ENCODE data around the gene CR2.

The CR2 gene

DNA sequence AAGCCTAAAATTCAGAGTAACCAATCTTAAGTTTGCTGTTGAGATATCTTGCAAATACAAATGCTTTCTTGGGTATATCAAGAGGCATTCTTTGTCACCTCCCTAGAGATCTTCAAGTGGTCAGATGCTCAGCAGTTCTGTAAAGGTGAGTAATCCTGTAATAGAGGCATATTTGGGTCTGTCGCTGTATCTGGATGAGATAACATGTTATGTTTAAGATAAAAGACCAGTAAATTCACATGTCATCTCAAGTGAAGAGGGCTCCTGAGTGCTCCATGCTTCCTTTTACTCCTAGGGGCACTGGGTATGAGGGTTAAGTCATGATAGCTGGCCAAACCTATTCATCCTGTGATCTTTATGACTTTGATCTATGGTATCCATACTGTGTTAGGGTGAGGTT is 7.5 kb downstream of the CR2 start:
- no peak for DNase-seq (ENCODE audit: low read depth, low spot score)
- in situ Hi-C loops (cut with HindIII; ENCODE audit: low sequenced_read_pairs) = no loop called here
- H3K4me3 ChIP-seq (ENCODE audit: low read depth, low read length) = no peak overlapping the region
- TF ChIP-seq, protein P1, sequence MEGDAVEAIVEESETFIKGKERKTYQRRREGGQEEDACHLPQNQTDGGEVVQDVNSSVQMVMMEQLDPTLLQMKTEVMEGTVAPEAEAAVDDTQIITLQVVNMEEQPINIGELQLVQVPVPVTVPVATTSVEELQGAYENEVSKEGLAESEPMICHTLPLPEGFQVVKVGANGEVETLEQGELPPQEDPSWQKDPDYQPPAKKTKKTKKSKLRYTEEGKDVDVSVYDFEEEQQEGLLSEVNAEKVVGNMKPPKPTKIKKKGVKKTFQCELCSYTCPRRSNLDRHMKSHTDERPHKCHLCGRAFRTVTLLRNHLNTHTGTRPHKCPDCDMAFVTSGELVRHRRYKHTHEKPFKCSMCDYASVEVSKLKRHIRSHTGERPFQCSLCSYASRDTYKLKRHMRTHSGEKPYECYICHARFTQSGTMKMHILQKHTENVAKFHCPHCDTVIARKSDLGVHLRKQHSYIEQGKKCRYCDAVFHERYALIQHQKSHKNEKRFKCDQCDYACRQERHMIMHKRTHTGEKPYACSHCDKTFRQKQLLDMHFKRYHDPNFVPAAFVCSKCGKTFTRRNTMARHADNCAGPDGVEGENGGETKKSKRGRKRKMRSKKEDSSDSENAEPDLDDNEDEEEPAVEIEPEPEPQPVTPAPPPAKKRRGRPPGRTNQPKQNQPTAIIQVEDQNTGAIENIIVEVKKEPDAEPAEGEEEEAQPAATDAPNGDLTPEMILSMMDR (IDR thresholded peaks at IDR 0.05; ENCODE audit: low read depth, low read length) = no peak

DNA sequence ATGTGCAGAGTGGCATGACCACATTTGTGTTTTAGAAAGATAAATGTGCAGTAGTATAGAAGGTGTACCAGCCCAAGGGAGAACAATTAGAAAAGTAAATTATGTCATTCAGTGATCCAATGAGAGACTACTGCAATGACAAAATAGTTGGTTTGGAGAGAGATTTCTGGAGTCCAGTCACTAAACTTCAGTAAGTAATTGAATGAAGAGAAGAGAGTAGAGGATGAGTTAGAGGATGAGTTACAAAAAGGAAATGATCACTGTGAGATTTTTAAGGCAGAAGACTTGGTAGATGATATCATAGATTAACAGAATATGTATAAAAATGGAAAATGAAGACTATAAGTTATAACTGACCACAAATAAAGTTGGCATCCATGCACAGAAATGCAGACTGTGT is 8.4 kb downstream of the CR2 start:
- in situ Hi-C loops (cut with HindIII; ENCODE audit: low sequenced_read_pairs) = no loop called here
- H3K4me3 ChIP-seq (ENCODE audit: low read depth, low read length) = no peak overlapping the region
- DNase-seq (ENCODE audit: low read depth, low spot score) = no peak

DNA sequence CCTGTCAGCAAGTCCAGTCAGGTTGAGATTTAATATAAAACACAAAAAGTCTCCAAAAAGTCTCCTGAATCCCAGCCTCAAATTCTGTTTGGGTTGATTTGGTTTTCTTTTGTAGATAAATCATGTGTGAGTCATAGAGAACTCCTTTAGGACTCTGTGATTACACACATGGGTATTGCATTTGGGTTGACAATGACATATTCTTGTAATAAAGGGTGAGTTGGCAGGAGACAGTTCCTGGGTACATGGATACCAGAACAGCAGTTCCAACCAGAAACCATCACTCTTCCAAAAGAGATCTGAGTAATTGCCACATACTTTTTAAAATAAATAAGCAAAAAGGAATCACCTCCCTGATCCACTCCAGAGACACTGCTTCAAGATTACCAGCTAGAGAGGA is 8.9 kb downstream of the CR2 start:
- in situ Hi-C loops (cut with HindIII; ENCODE audit: low sequenced_read_pairs) = no loop called here
- TF ChIP-seq, protein P1 (IDR thresholded peaks at IDR 0.05; ENCODE audit: low read depth, low read length) = no peak
- no peak overlapping the region for H3K4me3 ChIP-seq (ENCODE audit: low read depth, low read length)
- no peak for DNase-seq (ENCODE audit: low read depth, low spot score)

More for the DNA sequence above, 8.4 kb downstream of the CR2 start:
- TF ChIP-seq, protein P1 (IDR thresholded peaks at IDR 0.05; ENCODE audit: low read depth, low read length) = no peak

GRCh38 chr1:207463571-207463970 is 9.4 kb downstream of the CR2 start:
- DNase-seq (ENCODE audit: low read depth, low spot score) = no peak
- in situ Hi-C loops (cut with HindIII; ENCODE audit: low sequenced_read_pairs) = no loop called here
- TF ChIP-seq, protein P1 (IDR thresholded peaks at IDR 0.05; ENCODE audit: low read depth, low read length) = no peak
- H3K4me3 ChIP-seq (ENCODE audit: low read depth, low read length) = no peak overlapping the region

DNA sequence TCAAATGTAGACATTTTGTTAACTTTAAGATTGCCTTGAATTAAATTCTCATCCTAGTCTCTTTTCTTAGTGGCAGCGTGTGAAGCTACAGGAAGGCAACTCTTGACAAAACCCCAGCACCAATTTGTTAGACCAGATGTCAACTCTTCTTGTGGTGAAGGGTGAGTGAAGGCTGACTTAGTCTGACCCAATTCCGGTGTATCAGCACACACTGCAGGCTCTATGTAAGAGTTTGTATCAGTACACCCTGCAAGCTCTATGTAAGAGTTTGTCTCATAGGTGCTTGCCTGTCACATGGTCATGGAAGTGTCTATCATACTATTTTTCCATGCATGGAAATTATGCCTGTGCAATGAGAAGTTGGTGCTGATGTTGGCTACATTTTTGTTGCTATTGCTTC is 16.8 kb downstream of the CR2 start:
- DNase-seq (ENCODE audit: low read depth, low spot score) = no peak
- H3K4me3 ChIP-seq (ENCODE audit: low read depth, low read length) = no peak overlapping the region
- TF ChIP-seq, protein P1 (IDR thresholded peaks at IDR 0.05; ENCODE audit: low read depth, low read length) = no peak
- in situ Hi-C loops (cut with HindIII; ENCODE audit: low sequenced_read_pairs) = no loop called here

DNA sequence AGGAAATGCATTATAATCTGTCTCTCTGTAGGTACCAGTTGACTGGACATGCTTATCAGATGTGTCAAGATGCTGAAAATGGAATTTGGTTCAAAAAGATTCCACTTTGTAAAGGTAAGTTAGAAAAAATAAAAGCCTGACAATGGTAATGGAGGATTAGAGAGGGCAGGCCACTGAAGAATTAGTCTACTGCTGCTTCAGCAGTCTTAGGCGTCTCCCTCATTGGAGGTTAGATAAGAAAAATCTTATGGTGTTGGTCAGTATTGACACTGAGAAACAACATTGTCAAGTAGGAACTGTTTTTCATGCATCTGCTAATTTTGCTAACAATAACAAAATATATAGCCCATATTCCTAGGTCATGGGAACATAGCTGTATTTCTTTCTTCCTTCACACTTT is 20.1 kb downstream of the CR2 start:
- no peak for DNase-seq (ENCODE audit: low read depth, low spot score)
- TF ChIP-seq, protein P1 (IDR thresholded peaks at IDR 0.05; ENCODE audit: low read depth, low read length) = no peak
- H3K4me3 ChIP-seq (ENCODE audit: low read depth, low read length) = no peak overlapping the region
- in situ Hi-C loops (cut with HindIII; ENCODE audit: low sequenced_read_pairs) = no loop called here

DNA sequence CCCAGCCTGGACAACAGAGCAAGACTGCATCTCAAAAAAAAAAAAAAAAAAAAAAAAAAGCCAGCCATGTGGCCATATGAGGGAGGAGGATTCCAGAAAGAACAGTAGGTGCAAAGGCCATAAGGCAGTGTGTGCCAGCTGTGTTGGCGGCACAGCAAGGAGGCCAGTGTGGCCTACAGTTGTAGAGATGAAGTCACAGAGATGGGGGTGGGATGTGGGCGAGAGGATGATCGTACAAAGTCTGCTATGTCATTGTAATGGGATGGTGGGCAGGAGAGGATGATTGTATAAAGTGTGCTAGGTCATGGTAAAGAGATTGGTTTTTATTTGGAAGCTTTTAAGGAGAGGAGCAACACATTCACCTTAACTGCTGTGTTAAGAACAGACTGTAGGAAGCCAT is 32.1 kb downstream of the CR2 start:
- TF ChIP-seq, protein P1 (IDR thresholded peaks at IDR 0.05; ENCODE audit: low read depth, low read length) = no peak
- in situ Hi-C loops (cut with HindIII; ENCODE audit: low sequenced_read_pairs) = no loop called here
- H3K4me3 ChIP-seq (ENCODE audit: low read depth, low read length) = no peak overlapping the region
- DNase-seq (ENCODE audit: low read depth, low spot score) = no peak
